OCI-LY1 (cell line): ENCODE results near the gene IMPA2.

Experiments
- H2AFZ ChIP-seq: fragments of 200-600 bp; sonication (generic), shearing (Covaris generic); 2 replicates; pipeline ENCODE4 v1.6.0; 2014; ENCODE audit warnings: antibody characterized with exemption, mild to moderate bottlenecking, low read length
- H3F3A ChIP-seq: fragments of 200-600 bp; sonication (generic), shearing (Covaris generic); 2 replicates; pipeline ENCODE4 v1.6.0; 2014; ENCODE audit warnings: mild to moderate bottlenecking, antibody characterized with exemption, low read length, moderate library complexity; ENCODE audit not compliant: insufficient read depth
- H3K27ac ChIP-seq: fragments of 200-600 bp; sonication (generic); 2 replicates; pipeline ENCODE4 v1.5.1; 2014; ENCODE audit warnings: low read length, mixed run types, mild to moderate bottlenecking, low read depth; ENCODE audit not compliant: poor library complexity, severe bottlenecking
- H3K27me3 ChIP-seq: fragments of 200-600 bp; sonication (generic); 2 replicates; pipeline ENCODE4 v1.6.0; 2014; ENCODE audit warnings: antibody characterized with exemption, mild to moderate bottlenecking, low read length, moderate library complexity; ENCODE audit not compliant: insufficient read depth
- H3K36me3 ChIP-seq: fragments of 200-600 bp; sonication (generic); 2 replicates; pipeline ENCODE4 v1.6.1; 2014; ENCODE audit warnings: mild to moderate bottlenecking, antibody characterized with exemption, low read length, moderate library complexity, mixed read lengths; ENCODE audit not compliant: insufficient read depth
- H3K4me1 ChIP-seq: fragments of 200-600 bp; sonication (generic); 2 replicates; pipeline ENCODE4 v1.5.1; 2014; ENCODE audit warnings: mild to moderate bottlenecking, low read length, moderate library complexity; ENCODE audit not compliant: insufficient read depth, severe bottlenecking
- H3K4me2 ChIP-seq: fragments of 200-600 bp; sonication (generic), shearing (Covaris generic); 2 replicates; pipeline ENCODE4 v1.6.1; 2014; ENCODE audit warnings: low read length
- H3K4me3 ChIP-seq: fragments of 200-600 bp; sonication (generic); 2 replicates; pipeline ENCODE4 v1.5.1; 2014; ENCODE audit warnings: low read length, low read depth, mild to moderate bottlenecking, mixed read lengths; ENCODE audit not compliant: poor library complexity, severe bottlenecking
- H3K79me2 ChIP-seq: fragments of 200-600 bp; shearing (Covaris generic); 2 replicates; pipeline ENCODE4 v1.6.1; 2016; ENCODE audit warnings: mixed run types, low read length, mixed read lengths; ENCODE audit not compliant: insufficient read depth
- H3K9ac ChIP-seq: fragments of 200-600 bp; sonication (generic), shearing (Covaris generic); 2 replicates; pipeline ENCODE4 v1.6.1; 2014; ENCODE audit warnings: mild to moderate bottlenecking, low read length, mixed read lengths
- H3K9me2 ChIP-seq: fragments of 200-600 bp; sonication (generic), shearing (Covaris generic); 2 replicates; pipeline ENCODE4 v1.6.1; 2014; ENCODE audit warnings: low read depth, mild to moderate bottlenecking, low read length, mixed read lengths
- H3K9me3 ChIP-seq: fragments of 200-600 bp; shearing (Covaris generic); 2 replicates; pipeline ENCODE4 v1.6.1; 2014; ENCODE audit warnings: low read length, mixed read lengths
- H4K20me1 ChIP-seq: fragments of 200-600 bp; sonication (generic), shearing (Covaris generic); 2 replicates; pipeline ENCODE4 v1.6.0; 2016; ENCODE audit warnings: mild to moderate bottlenecking, low read length; ENCODE audit not compliant: insufficient read depth
- EZH2 ChIP-seq: fragments of 200-600 bp; sonication (generic), shearing (Covaris generic); IDR thresholded peaks from 2 replicates; pipeline ENCODE4 v1.8.0; 2017; ENCODE audit warnings: borderline replicate concordance, mixed run types, mild to moderate bottlenecking, antibody characterized with exemption, low read length, moderate library complexity, mixed read lengths
- TF ChIP-seq, protein P1 (sequence below): fragments of 200-600 bp; sonication (generic), shearing (Covaris generic); IDR thresholded peaks from 2 replicates; pipeline ENCODE4 v1.5.1; 2017; ENCODE audit warnings: mild to moderate bottlenecking, antibody characterized with exemption, low read length, moderate library complexity, mixed read lengths

The IMPA2 gene

DNA sequence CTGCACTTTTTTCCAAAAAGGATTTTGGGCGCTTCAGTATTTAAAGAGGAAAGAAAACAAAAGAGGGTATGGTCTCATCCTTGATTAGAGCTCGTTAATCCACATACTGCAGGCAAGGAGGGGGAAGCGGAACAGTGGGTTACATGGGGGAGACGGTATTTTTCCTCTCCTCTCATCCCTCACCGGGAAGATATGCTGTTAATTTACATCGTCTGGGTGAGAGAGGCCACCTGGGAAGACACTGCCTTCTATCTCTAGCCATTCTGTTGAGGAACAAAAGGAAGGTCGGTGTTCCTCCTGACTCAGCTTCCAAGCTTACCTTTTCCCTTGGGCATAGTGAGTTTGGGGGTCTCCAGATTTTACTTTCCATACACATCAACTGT is 52.3 kb downstream of the IMPA2 start:
- no peaks in the 10 kb centered on the region for H3F3A ChIP-seq
- no peaks in the 10 kb centered on the region for H4K20me1 ChIP-seq
- no peak overlapping the region for H3K4me2 ChIP-seq
- no peaks in the 10 kb centered on the region for H3K36me3 ChIP-seq
- no peak overlapping the region for H2AFZ ChIP-seq
- TF ChIP-seq EZH2: no peak
- TF ChIP-seq, protein P1, sequence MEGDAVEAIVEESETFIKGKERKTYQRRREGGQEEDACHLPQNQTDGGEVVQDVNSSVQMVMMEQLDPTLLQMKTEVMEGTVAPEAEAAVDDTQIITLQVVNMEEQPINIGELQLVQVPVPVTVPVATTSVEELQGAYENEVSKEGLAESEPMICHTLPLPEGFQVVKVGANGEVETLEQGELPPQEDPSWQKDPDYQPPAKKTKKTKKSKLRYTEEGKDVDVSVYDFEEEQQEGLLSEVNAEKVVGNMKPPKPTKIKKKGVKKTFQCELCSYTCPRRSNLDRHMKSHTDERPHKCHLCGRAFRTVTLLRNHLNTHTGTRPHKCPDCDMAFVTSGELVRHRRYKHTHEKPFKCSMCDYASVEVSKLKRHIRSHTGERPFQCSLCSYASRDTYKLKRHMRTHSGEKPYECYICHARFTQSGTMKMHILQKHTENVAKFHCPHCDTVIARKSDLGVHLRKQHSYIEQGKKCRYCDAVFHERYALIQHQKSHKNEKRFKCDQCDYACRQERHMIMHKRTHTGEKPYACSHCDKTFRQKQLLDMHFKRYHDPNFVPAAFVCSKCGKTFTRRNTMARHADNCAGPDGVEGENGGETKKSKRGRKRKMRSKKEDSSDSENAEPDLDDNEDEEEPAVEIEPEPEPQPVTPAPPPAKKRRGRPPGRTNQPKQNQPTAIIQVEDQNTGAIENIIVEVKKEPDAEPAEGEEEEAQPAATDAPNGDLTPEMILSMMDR: no peak
- no peak overlapping the region for H3K9ac ChIP-seq
- no peak overlapping the region for H3K27ac ChIP-seq
- H3K9me2 ChIP-seq: no peaks in the 10 kb centered on the region
- peaks cover 2% of the 10 kb centered on the region for H3K4me1 ChIP-seq
- H3K4me3 ChIP-seq: no peak overlapping the region
- H3K27me3 ChIP-seq: no peaks in the 10 kb centered on the region; the same call in 1 of the 2 replicates
- H3K9me3 ChIP-seq: no peaks in the 10 kb centered on the region
- no peaks in the 10 kb centered on the region for H3K79me2 ChIP-seq

DNA sequence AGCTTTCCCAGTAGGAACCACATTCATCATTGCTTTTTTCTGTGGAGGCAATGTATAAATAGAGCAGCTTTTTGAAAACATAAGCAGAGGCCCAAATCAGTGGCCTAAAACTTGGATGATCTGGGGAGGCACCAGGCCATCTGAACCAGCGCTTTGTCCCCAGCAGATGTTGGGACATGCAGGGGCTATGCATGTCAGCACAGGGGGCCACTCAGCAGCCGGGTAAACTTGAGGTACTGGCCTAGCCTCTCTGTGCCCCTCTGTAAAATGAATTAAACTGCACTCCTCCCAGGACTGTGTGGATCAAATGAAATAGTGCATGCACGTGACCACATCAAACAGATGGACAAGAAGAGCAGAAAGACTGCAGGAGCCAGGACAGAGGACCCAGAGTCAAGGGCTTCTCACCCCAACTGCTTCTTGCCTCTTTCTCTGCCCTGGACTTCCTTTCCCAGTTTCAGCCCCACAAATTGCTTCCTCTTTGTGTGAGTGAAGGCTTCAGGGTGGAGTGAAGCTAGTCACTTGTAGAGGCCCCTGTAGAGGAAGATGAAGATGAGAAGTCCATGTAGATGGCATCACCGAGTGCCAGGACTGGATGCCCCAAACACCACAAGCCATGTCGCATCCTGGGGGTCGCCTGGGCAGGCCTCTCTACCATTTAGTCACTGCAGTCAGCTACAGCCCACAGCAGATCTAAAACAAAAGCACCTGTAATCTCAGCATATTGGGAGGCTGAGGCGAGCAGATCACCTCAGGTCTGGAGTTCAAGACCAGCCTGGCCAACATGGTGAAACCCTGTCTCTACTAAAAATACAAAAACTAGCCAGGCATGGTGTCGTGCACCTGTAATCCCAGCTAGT is 53.2 kb downstream of the IMPA2 start:
- no peak overlapping the region for H2AFZ ChIP-seq
- no peak overlapping the region for H3K27ac ChIP-seq
- no peaks in the 10 kb centered on the region for H3K79me2 ChIP-seq
- H3F3A ChIP-seq: no peaks in the 10 kb centered on the region
- no peaks in the 10 kb centered on the region for H3K9me3 ChIP-seq
- H3K9me2 ChIP-seq: no peaks in the 10 kb centered on the region
- no peaks in the 10 kb centered on the region for H4K20me1 ChIP-seq
- TF ChIP-seq EZH2: no peak
- no peak overlapping the region for H3K4me3 ChIP-seq
- no peaks in the 10 kb centered on the region for H3K36me3 ChIP-seq
- H3K9ac ChIP-seq: no peak overlapping the region
- no peaks in the 10 kb centered on the region; the same call in 1 of the 2 replicates for H3K27me3 ChIP-seq
- no peak overlapping the region for H3K4me2 ChIP-seq
- peaks cover 4% of the 10 kb centered on the region for H3K4me1 ChIP-seq

DNA sequence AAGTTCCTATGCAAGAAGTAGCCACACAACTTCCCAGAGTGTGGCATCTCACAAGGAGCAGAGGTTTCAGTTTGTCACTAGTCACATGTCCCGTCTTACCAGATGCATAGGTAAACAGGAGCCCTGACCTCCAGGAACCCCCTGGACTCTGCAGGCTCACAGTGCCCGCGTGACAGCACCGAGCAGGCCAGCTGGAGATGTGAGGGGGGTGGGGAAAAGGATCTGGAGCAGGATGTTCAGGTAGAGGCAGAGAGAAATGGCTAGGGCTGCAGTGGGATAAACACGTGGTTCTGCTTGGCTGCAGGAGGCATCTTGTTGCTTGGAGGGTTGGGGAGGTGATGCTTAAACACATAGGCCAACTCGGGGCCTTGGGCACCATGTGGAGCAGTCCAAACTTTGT is 54.2 kb downstream of the IMPA2 start:
- Histone ChIP-seq H3K27ac (no peak overlapping the region), H4K20me1 (no peaks in the 10 kb centered on the region), H3K27me3 (no peaks in the 10 kb centered on the region; the same call in 1 of the 2 replicates), H3K36me3 (no peaks in the 10 kb centered on the region), H3K79me2 (no peaks in the 10 kb centered on the region), H3K9me2 (no peaks in the 10 kb centered on the region), H3K9ac (no peak overlapping the region), H2AFZ (no peak overlapping the region), H3K4me3 (no peak overlapping the region), H3K9me3 (no peaks in the 10 kb centered on the region), H3K4me2 (no peak overlapping the region), H3F3A (no peaks in the 10 kb centered on the region), H3K4me1 (peaks cover 4% of the 10 kb centered on the region)
- TF ChIP-seq EZH2: no peak
- TF ChIP-seq, protein P1: no peak
